Caco-2 (cell line): ENCODE data around the gene ERFE. TPM values are rescaled to one million over a fixed set of nuclear protein-coding genes. Genes with fewer than 3 reads are reported as not detected.
A peak's percentile ranks its signal among the peaks of the same experiment; 100 is the strongest.

Experiments
- BruUV-seq: library from RNA; stranded (reverse); fragments of 400-500 nt; replicated peaks from 2 replicates; lab custom pipeline; 2021; lab: Mats Ljungman, UMichigan
- CTCF ChIA-PET: fragments of 300-600 bp; sonication (Branson Sonifier 250); formaldehyde crosslinking; loops from one replicate; lab custom pipeline; 2022; ENCODE audit warnings: antibody characterized with exemption; lab: Charles Lee
- POLR2A ChIA-PET: fragments of 300-600 bp; sonication (Branson Sonifier 250); formaldehyde crosslinking; loops from one replicate; lab custom pipeline; 2022; ENCODE audit warnings: antibody characterized with exemption; lab: Charles Lee
- DNase-seq, 2 experiments: peaks; one replicate each; pipeline versions ENCODE4 v3.0.0 to v3.0.0-alpha.2; 2020 to 2022
- H3K27me3 ChIP-seq: replicated peaks from 2 replicates; pipeline ENCODE4 v1.6.0; 2011; ENCODE audit warnings: low read length; ENCODE audit not compliant: control insufficient read depth, insufficient read depth
- H3K36me3 ChIP-seq: 2 replicates; pipeline ENCODE4 v1.5.1; 2011; ENCODE audit warnings: low read length; ENCODE audit not compliant: control insufficient read depth, insufficient read depth
- H3K4me1 ChIP-seq: fragments of 250-450 bp; sonication (Bioruptor Pico); 2 replicates; pipeline ENCODE4 v1.5.1; 2020; ENCODE audit warnings: mild to moderate bottlenecking
- H3K4me3 ChIP-seq: 2 replicates; pipeline ENCODE4 v1.5.1; 2011; ENCODE audit warnings: low read depth, mild to moderate bottlenecking, control low read depth, low read length
- H3K9me3 ChIP-seq: fragments of 250-450 bp; sonication (Bioruptor Pico); 2 replicates; pipeline ENCODE4 v1.5.1; 2020; ENCODE audit warnings: mild to moderate bottlenecking, moderate library complexity
- H3K27ac Mint-ChIP-seq: one replicate; pipeline ENCODE4 v1.8.0; 2022; ENCODE audit warnings: mixed read lengths; ENCODE audit not compliant: unreplicated experiment
- H3K27me3 Mint-ChIP-seq: one replicate; pipeline ENCODE4 v1.8.0; 2022; ENCODE audit warnings: mixed read lengths; ENCODE audit not compliant: insufficient read depth, unreplicated experiment
- H3K36me3 Mint-ChIP-seq: one replicate; pipeline ENCODE4 v1.8.0; 2022; ENCODE audit warnings: mild to moderate bottlenecking, mixed read lengths; ENCODE audit not compliant: insufficient read depth, unreplicated experiment
- H3K4me1 Mint-ChIP-seq: one replicate; pipeline ENCODE4 v1.8.0; 2022; ENCODE audit warnings: low read depth, mixed read lengths; ENCODE audit not compliant: unreplicated experiment
- H3K4me3 Mint-ChIP-seq: one replicate; pipeline ENCODE4 v1.8.0; 2022; ENCODE audit warnings: mild to moderate bottlenecking, moderate library complexity, mixed read lengths; ENCODE audit not compliant: unreplicated experiment
- H3K9me3 Mint-ChIP-seq: one replicate; pipeline ENCODE4 v1.8.0; 2022; ENCODE audit warnings: mixed read lengths; ENCODE audit not compliant: unreplicated experiment
- CTCF ChIP-seq, 2 experiments: fragments of 200-600 bp in 1 of 2; IDR thresholded peaks; 1 replicate in 1 of 2; 2 replicates in 1 of 2; pipeline versions ENCODE4 v1.5.1 to v1.8.0; 2011 to 2022; ENCODE audit warnings: antibody characterized with exemption in 1 of 2, control low read depth in 1 of 2, inconsistent platforms in 1 of 2, low read depth in 1 of 2, low read length in 1 of 2, mild to moderate bottlenecking in 1 of 2, moderate library complexity in 1 of 2; ENCODE audit not compliant: insufficient read depth in 1 of 2, severe bottlenecking in 1 of 2, unreplicated experiment in 1 of 2
- intact Hi-C: fragments of 100-400 bp; cut with micrococcal nuclease; formaldehyde crosslinking; loops from one replicate; pipeline ENCODE4 v1.10.0; 2022; ENCODE audit not compliant: unreplicated experiment
- total RNA-seq: library from RNA; stranded (reverse); gene quantifications from 2 replicates; pipeline ENCODE4 v1.2.3, GENCODE V29; 2022

Gene ERFE
- total RNA-seq, 1 experiment from 2014 or later: 1.4 TPM

GRCh38 chr2:238151628-238152235, 7.0 kb upstream of the ERFE start:
- no peaks in the 10 kb centered on the region for H3K27me3 ChIP-seq
- Mint-ChIP-seq H3K27me3 (no peaks in the 10 kb centered on the region), H3K9me3 (no peaks in the 10 kb centered on the region), H3K36me3 (peaks cover 4% of the 10 kb centered on the region), H3K4me1 (no peaks in the 10 kb centered on the region), H3K27ac (no peak overlapping the region), H3K4me3 (no peak overlapping the region)
- H3K4me3 ChIP-seq: no peak overlapping the region
- CTCF ChIA-PET: no interaction called here
- no peaks in the 10 kb centered on the region for H3K36me3 ChIP-seq
- no peaks in the 10 kb centered on the region for H3K4me1 ChIP-seq
- intact Hi-C loops: loop anchor here (10.0 kb wide), 1 partner anchor 297 kb away; the partner anchor contains the start of gene RAMP1
- POLR2A ChIA-PET: no interaction called here
- DNase-seq: no peak
- BruUV-seq: no TSS peak
- no peak for TF ChIP-seq CTCF (IDR thresholded peaks at IDR 0.05; ENCODE audit: insufficient read depth in 1 of 2, low read depth in 1 of 2, low read length in 1 of 2, severe bottlenecking in 1 of 2, unreplicated experiment in 1 of 2)
- no peaks in the 10 kb centered on the region for H3K9me3 ChIP-seq

GRCh38 chr2:238152771-238153688, 5.7 kb upstream of the ERFE start:
- H3K27ac Mint-ChIP-seq: no peak overlapping the region
- no peak for DNase-seq
- no peaks in the 10 kb centered on the region for H3K27me3 ChIP-seq

More at GRCh38 chr2:238152771-238153688, 5.7 kb upstream of the ERFE start:
- H3K9me3 ChIP-seq: no peaks in the 10 kb centered on the region
- no peaks in the 10 kb centered on the region for H3K4me1 ChIP-seq
- H3K4me3 ChIP-seq: no peak overlapping the region
- CTCF ChIA-PET: no interaction called here
- peaks cover 4% of the 10 kb centered on the region for H3K36me3 Mint-ChIP-seq
- H3K4me1 Mint-ChIP-seq: no peaks in the 10 kb centered on the region
- H3K4me3 Mint-ChIP-seq: no peak overlapping the region
- H3K36me3 ChIP-seq: no peaks in the 10 kb centered on the region
- POLR2A ChIA-PET: no interaction called here
- peak in 1 of 2 experiments; percentile 20 for TF ChIP-seq CTCF (IDR thresholded peaks at IDR 0.05; ENCODE audit: insufficient read depth in 1 of 2, low read depth in 1 of 2, low read length in 1 of 2, severe bottlenecking in 1 of 2, unreplicated experiment in 1 of 2)
- intact Hi-C loops: loop anchor here (10.0 kb wide), 1 partner anchor 298 kb away; the partner anchor contains the start of gene RAMP1
- no peaks in the 10 kb centered on the region for H3K9me3 Mint-ChIP-seq
- no TSS peak for BruUV-seq
- no peaks in the 10 kb centered on the region for H3K27me3 Mint-ChIP-seq
